GM23338 (cell line): ENCODE results near the gene NDUFA11. TPM values are rescaled to one million over a fixed set of nuclear protein-coding genes. Genes with fewer than 3 reads are reported as not detected.

Source experiments
- ATAC-seq: fragments of 200-7000 bp; cut with Tn5 transposase; 3 replicates; pipeline ENCODE4 v1.9.1; 2020
- DNase-seq: peaks from one replicate; pipeline ENCODE4 v3.0.0-alpha.2; 2015; ENCODE audit warnings: low spot score
- H2AFZ ChIP-seq: fragments of 200-600 bp; sonication (generic); 2 replicates; pipeline ENCODE4 v1.8.0; 2016; ENCODE audit warnings: antibody characterized with exemption, mild to moderate bottlenecking, moderate library complexity
- H3F3A ChIP-seq: fragments of 200-600 bp; sonication (generic); replicated peaks from 2 replicates; pipeline ENCODE4 v1.8.0; 2017; ENCODE audit warnings: antibody characterized with exemption, mixed run types, low read depth
- H3K27ac ChIP-seq: fragments of 200-600 bp; sonication (generic); 2 replicates; pipeline ENCODE4 v1.6.1; 2016; ENCODE audit warnings: low read depth
- H3K27me3 ChIP-seq: fragments of 200-600 bp; sonication (generic); 2 replicates; pipeline ENCODE4 v1.8.0; 2016; ENCODE audit warnings: mild to moderate bottlenecking, mixed run types, moderate library complexity; ENCODE audit not compliant: insufficient read depth
- H3K36me3 ChIP-seq: fragments of 200-600 bp; sonication (generic); 2 replicates; pipeline ENCODE4 v1.8.0; 2016; ENCODE audit warnings: mild to moderate bottlenecking; ENCODE audit not compliant: insufficient read depth
- H3K4me1 ChIP-seq: fragments of 200-600 bp; sonication (generic); 2 replicates; pipeline ENCODE4 v1.8.0; 2016; ENCODE audit warnings: mild to moderate bottlenecking, moderate library complexity; ENCODE audit not compliant: insufficient read depth
- H3K4me2 ChIP-seq: fragments of 200-600 bp; sonication (generic); 2 replicates; pipeline ENCODE4 v1.7.1; 2017; ENCODE audit warnings: mixed run types
- H3K4me3 ChIP-seq: fragments of 200-600 bp; sonication (generic); 2 replicates; pipeline ENCODE4 v1.6.1; 2016; ENCODE audit warnings: mixed run types
- H3K79me2 ChIP-seq: fragments of 200-600 bp; sonication (generic); replicated peaks from 2 replicates; pipeline ENCODE4 v1.8.0; 2017; ENCODE audit warnings: mild to moderate bottlenecking; ENCODE audit not compliant: insufficient read depth
- H3K9me2 ChIP-seq: fragments of 200-600 bp; sonication (generic); 2 replicates; pipeline ENCODE4 v1.8.0; 2017; ENCODE audit not compliant: insufficient read depth
- H4K20me1 ChIP-seq: fragments of 200-600 bp; sonication (generic); replicated peaks from 2 replicates; pipeline ENCODE4 v1.8.0; 2017; ENCODE audit warnings: mild to moderate bottlenecking; ENCODE audit not compliant: insufficient read depth
- H3K27ac Mint-ChIP-seq: 2 replicates; pipeline ENCODE4 v1.8.0; 2020; ENCODE audit warnings: inconsistent platforms, mild to moderate bottlenecking, moderate library complexity, mixed read lengths
- H3K27me3 Mint-ChIP-seq: 3 replicates; pipeline ENCODE4 v1.8.0; 2022; ENCODE audit warnings: low read depth, mild to moderate bottlenecking, moderate library complexity, mixed read lengths, inconsistent platforms; ENCODE audit not compliant: insufficient read depth, poor library complexity
- H3K36me3 Mint-ChIP-seq: 3 replicates; pipeline ENCODE4 v1.8.0; 2021; ENCODE audit warnings: low read depth, mild to moderate bottlenecking, inconsistent platforms, moderate library complexity, mixed read lengths
- H3K4me1 Mint-ChIP-seq: 3 replicates; pipeline ENCODE4 v1.8.0; 2020; ENCODE audit warnings: mild to moderate bottlenecking, inconsistent platforms, mixed read lengths
- H3K4me3 Mint-ChIP-seq: 3 replicates; pipeline ENCODE4 v1.8.0; 2021; ENCODE audit warnings: moderate library complexity, mild to moderate bottlenecking, inconsistent platforms, mixed read lengths
- H3K9me3 Mint-ChIP-seq: 3 replicates; pipeline ENCODE4 v1.8.0; 2020; ENCODE audit warnings: moderate library complexity, mild to moderate bottlenecking, inconsistent platforms, mixed read lengths
- CREB1 ChIP-seq: fragments of 250-450 bp; sonication (Bioruptor Pico); IDR thresholded peaks from 2 replicates; pipeline ENCODE4 v1.5.0; 2020; ENCODE audit warnings: low read depth, mild to moderate bottlenecking, moderate library complexity
- EZH2 ChIP-seq: fragments of 200-600 bp; sonication (generic); IDR thresholded peaks from one replicate; pipeline ENCODE4 v1.8.0; 2017; ENCODE audit warnings: antibody characterized with exemption, mild to moderate bottlenecking, low read depth; ENCODE audit not compliant: unreplicated experiment
- EZH2phosphoT487 ChIP-seq: fragments of 200-600 bp; sonication (generic); IDR thresholded peaks from one replicate; pipeline ENCODE4 v1.8.1; 2018; ENCODE audit warnings: antibody characterized with exemption; ENCODE audit not compliant: unreplicated experiment
- NANOG ChIP-seq: IDR thresholded peaks from 2 replicates; pipeline ENCODE4 v1.6.1; 2016; ENCODE audit warnings: antibody characterized with exemption, borderline replicate concordance
- POLR2AphosphoS5 ChIP-seq: IDR thresholded peaks from 2 replicates; pipeline ENCODE4 v1.6.1; 2016; ENCODE audit warnings: antibody characterized with exemption, low read depth
- STAT1 ChIP-seq: IDR thresholded peaks from one replicate; pipeline ENCODE4 v1.6.1; 2016; ENCODE audit warnings: antibody characterized with exemption; ENCODE audit not compliant: unreplicated experiment
- ZNF114 ChIP-seq: fragments of 250-450 bp; sonication (Bioruptor Pico); IDR thresholded peaks from 2 replicates; pipeline ENCODE4 v1.5.0; 2020; ENCODE audit warnings: mild to moderate bottlenecking, moderate library complexity
- ZNF331 ChIP-seq: fragments of 250-450 bp; sonication (Bioruptor Pico); IDR thresholded peaks from 2 replicates; pipeline ENCODE4 v1.5.0; 2020; ENCODE audit warnings: low read depth, mild to moderate bottlenecking, moderate library complexity
- polyA plus RNA-seq: library from polyadenylated mRNA; unstranded; fragments of >200 nt; fragmentation: Nextera tagmentation; extraction: Ambion mirVana; gene quantifications from 2 replicates; pipeline ENCODE4 v1.2.1, GENCODE V29; 2016
- total RNA-seq: library from RNA; depleted of rRNA; stranded (reverse); fragments of >200 nt; shearing (Covaris generic); gene quantifications from 2 replicates; pipeline ENCODE4 v1.2.3, GENCODE V29; 2014
- TF ChIP-seq, protein P1 (sequence below), 2 experiments: fragments of 200-600 bp in 1 of 2; sonication (generic) in 1 of 2; conservative IDR thresholded peaks; 2 replicates each; pipeline versions ENCODE4 v1.5.1 to v1.6.1; 2016 to 2017; ENCODE audit warnings: antibody characterized with exemption in 2 of 2, low read depth in 2 of 2, mild to moderate bottlenecking in 2 of 2, moderate library complexity in 1 of 2
- TF ChIP-seq, protein P2 (sequence below): IDR thresholded peaks from one replicate; pipeline ENCODE4 v1.6.1; 2018; ENCODE audit warnings: antibody characterized with exemption; ENCODE audit not compliant: unreplicated experiment

The NDUFA11 gene
- total and polyA plus RNA-seq, 2 experiments from 2014 or later: 171 to 523 TPM

DNA sequence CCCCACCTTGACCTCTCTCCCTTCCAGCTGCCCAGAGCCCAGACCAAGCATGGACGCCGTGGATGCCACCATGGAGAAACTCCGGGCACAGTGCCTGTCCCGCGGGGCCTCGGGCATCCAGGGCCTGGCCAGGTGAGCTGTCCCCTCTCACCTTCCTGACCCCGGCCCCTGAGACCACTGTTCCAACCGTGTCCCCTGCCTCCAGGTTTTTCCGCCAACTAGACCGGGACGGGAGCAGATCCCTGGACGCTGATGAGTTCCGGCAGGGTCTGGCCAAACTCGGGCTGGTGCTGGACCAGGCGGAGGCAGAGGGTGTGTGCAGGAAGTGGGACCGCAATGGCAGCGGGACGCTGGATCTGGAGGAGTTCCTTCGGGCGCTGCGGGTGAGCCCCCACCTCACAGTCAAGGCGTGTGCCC lies 10.8 kb upstream of the NDUFA11 start (continued):
- TF ChIP-seq, protein P1, sequence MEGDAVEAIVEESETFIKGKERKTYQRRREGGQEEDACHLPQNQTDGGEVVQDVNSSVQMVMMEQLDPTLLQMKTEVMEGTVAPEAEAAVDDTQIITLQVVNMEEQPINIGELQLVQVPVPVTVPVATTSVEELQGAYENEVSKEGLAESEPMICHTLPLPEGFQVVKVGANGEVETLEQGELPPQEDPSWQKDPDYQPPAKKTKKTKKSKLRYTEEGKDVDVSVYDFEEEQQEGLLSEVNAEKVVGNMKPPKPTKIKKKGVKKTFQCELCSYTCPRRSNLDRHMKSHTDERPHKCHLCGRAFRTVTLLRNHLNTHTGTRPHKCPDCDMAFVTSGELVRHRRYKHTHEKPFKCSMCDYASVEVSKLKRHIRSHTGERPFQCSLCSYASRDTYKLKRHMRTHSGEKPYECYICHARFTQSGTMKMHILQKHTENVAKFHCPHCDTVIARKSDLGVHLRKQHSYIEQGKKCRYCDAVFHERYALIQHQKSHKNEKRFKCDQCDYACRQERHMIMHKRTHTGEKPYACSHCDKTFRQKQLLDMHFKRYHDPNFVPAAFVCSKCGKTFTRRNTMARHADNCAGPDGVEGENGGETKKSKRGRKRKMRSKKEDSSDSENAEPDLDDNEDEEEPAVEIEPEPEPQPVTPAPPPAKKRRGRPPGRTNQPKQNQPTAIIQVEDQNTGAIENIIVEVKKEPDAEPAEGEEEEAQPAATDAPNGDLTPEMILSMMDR (conservative IDR thresholded peaks at IDR 0.05; ENCODE audit: low read depth in 2 of 2): no peak

DNA sequence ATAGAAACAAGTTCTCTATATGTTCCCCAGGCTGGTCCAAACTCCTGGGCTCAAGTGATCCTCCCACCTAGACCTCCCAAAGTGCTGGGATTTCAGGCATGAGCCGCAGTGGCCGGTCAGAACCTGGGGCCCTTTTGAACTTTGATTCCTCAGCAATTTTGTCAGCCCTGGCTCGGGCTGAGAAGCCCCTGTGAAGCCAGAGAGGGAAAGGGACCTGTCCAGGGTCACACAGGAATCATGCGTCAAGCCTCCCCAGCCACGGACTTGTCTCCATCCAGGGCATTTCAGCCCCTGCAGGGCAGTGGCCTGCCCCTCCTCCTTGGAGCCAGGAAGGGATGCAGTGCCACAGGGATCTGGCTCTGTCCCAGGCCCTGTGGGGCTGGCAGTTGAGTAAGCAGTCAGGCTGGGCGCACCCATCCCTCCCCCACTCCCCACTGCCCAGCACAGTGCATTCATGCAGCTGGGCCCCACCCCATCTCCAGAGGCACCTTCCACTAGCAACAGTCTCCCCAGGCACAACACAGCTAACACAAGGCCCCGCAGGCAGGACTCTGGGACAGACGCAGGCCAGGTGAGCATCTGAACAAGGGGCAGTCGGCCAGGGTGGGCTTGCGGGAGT lies 10.3 kb upstream of the NDUFA11 start, which contains the start of gene CAPS:
TSS of gene CAPS (plus strand) at position 516 of the 619 bp plus-strand sequence. CDS start 153 bp downstream, outside the sequence.
- TF ChIP-seq ZNF114 (CRISPR knock-in tag): no peak
- TF ChIP-seq NANOG: no peak
- Mint-ChIP-seq H3K36me3 (peaks cover 15% of the 10 kb centered on the region), H3K9me3 (no peaks in the 10 kb centered on the region), H3K4me3 (no peak within 1 kb of the TSS), H3K27me3 (peaks cover 4% of the 10 kb centered on the region), H3K27ac (peak within 1 kb of the TSS; percentile 77), H3K4me1 (no peaks in the 10 kb centered on the region)
- ATAC-seq (peak; percentile 22), DNase-seq (no peak)
- Histone ChIP-seq H3K79me2 (no peaks in the 10 kb centered on the region), H3K27me3 (no peaks in the 10 kb centered on the region), H3F3A (no peaks in the 10 kb centered on the region), H2AFZ (no peak within 1 kb of the TSS), H3K9me2 (no peaks in the 10 kb centered on the region), H3K4me3 (no peak within 1 kb of the TSS), H3K4me1 (no peaks in the 10 kb centered on the region), H4K20me1 (no peaks in the 10 kb centered on the region; the same call in 1 of the 2 replicates), H3K27ac (no peak within 1 kb of the TSS), H3K4me2 (no peak within 1 kb of the TSS), H3K36me3 (no peaks in the 10 kb centered on the region)

DNA sequence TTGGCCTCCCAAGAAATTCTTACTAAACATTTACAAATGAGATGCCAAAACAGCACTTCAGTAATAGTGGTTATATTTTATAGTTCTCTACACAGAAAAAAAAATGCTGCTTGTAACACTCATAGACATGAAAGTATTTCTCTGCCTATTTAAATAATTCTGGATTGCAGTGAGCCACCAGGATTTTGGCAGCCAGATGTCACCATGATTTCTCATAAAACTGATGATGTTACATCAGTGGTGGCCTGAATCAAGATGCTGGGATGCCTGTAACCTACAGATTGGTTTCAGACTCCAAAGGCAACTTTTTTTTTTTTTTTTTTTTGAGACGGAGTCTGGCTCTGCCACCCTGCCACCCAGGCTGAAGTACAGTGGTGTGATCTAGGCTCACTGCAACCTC lies 7.8 kb upstream of the NDUFA11 start:
- H3K9me3 Mint-ChIP-seq: no peaks in the 10 kb centered on the region
- no peaks in the 10 kb centered on the region for H3K27me3 ChIP-seq
- TF ChIP-seq POLR2AphosphoS5 (no peak), EZH2phosphoT487 (no peak), STAT1 (no peak), ZNF114 (CRISPR knock-in tag) (no peak), CREB1 (CRISPR knock-in tag) (no peak), ZNF331 (no peak), EZH2 (no peak)
- TF ChIP-seq, protein P2, sequence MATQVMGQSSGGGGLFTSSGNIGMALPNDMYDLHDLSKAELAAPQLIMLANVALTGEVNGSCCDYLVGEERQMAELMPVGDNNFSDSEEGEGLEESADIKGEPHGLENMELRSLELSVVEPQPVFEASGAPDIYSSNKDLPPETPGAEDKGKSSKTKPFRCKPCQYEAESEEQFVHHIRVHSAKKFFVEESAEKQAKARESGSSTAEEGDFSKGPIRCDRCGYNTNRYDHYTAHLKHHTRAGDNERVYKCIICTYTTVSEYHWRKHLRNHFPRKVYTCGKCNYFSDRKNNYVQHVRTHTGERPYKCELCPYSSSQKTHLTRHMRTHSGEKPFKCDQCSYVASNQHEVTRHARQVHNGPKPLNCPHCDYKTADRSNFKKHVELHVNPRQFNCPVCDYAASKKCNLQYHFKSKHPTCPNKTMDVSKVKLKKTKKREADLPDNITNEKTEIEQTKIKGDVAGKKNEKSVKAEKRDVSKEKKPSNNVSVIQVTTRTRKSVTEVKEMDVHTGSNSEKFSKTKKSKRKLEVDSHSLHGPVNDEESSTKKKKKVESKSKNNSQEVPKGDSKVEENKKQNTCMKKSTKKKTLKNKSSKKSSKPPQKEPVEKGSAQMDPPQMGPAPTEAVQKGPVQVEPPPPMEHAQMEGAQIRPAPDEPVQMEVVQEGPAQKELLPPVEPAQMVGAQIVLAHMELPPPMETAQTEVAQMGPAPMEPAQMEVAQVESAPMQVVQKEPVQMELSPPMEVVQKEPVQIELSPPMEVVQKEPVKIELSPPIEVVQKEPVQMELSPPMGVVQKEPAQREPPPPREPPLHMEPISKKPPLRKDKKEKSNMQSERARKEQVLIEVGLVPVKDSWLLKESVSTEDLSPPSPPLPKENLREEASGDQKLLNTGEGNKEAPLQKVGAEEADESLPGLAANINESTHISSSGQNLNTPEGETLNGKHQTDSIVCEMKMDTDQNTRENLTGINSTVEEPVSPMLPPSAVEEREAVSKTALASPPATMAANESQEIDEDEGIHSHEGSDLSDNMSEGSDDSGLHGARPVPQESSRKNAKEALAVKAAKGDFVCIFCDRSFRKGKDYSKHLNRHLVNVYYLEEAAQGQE: no peak
- TF ChIP-seq, protein P1 (conservative IDR thresholded peaks at IDR 0.05; ENCODE audit: low read depth in 2 of 2): no peak

More for the DNA sequence above, 7.8 kb upstream of the NDUFA11 start:
- Histone ChIP-seq H3K4me3 (no peak overlapping the region), H3K79me2 (no peaks in the 10 kb centered on the region), H3K9me2 (no peaks in the 10 kb centered on the region), H3K4me2 (no peak overlapping the region), H2AFZ (no peak overlapping the region), H4K20me1 (no peaks in the 10 kb centered on the region; the same call in 1 of the 2 replicates), H3K4me1 (no peaks in the 10 kb centered on the region), H3K36me3 (no peaks in the 10 kb centered on the region), H3K27ac (no peak overlapping the region), H3F3A (no peaks in the 10 kb centered on the region)
- ATAC-seq: no peak
- no peak for DNase-seq
- H3K27me3 Mint-ChIP-seq: peaks cover 4% of the 10 kb centered on the region
- no peak overlapping the region for H3K27ac Mint-ChIP-seq
- H3K36me3 Mint-ChIP-seq: peaks cover under 1% of the 10 kb centered on the region; the same call in 2 of the 3 replicates
- no peak overlapping the region for H3K4me3 Mint-ChIP-seq
- no peaks in the 10 kb centered on the region for H3K4me1 Mint-ChIP-seq
